Measurements from ENCODE around the gene PNLIPRP3. TPM values are rescaled to one million over a fixed set of nuclear protein-coding genes. Genes with fewer than 3 reads are reported as not detected.

PNLIPRP3 gene
- total and polyA plus RNA-seq, 10 of the 15 experiments (the other 5 are each of a cell fraction or from before 2014, with no cell fraction given): 0.03 TPM; not detected in 9

DNA sequence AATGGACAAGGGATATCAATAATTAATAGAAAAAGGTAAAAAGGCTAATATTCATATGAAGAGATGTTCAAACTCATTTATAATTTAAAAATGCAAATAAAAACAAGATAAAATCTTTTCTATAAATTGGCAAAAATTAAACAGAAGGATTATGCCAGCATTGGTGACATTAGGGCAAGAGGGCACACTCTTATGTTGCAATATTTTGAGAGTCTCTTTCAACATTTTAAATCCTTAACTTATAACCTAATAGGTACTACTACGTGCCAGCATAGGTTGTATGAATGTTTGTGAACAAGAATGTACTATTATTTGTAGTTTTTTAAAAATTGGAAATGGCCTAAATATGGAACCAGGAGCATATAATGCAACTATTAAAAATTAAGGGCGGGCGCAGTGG, 24.8 kb upstream of the PNLIPRP3 start:
- DNase-seq (ENCODE audit: low read depth, low spot score): no peak
- no peaks in the 10 kb centered on the region for H3K4me1 ChIP-seq (ENCODE audit: control insufficient read depth, insufficient read depth, low read length)
- H3K27ac ChIP-seq (ENCODE audit: control insufficient read depth, insufficient read depth): no peak overlapping the region
- in situ Hi-C loops (cut with MboI): no loop called here
- no TSS peak for BruUV-seq (replicated peaks)
- TF ChIP-seq YBX1 (IDR thresholded peaks at IDR 0.05): no peak
- no peak for TF ChIP-seq MEF2B (IDR thresholded peaks at IDR 0.05; ENCODE audit: partially characterized antibody, poor library complexity, severe bottlenecking)
- TF ChIP-seq GATAD2B (conservative IDR thresholded peaks at IDR 0.05; ENCODE audit: low read depth): no peak
- no peaks in the 10 kb centered on the region for H3K9me3 ChIP-seq (replicated peaks; ENCODE audit: control insufficient read depth, insufficient read depth, low read length)
- no peak overlapping the region for H3K4me3 ChIP-seq
- no peak overlapping the region for H3K4me2 ChIP-seq (ENCODE audit: control insufficient read depth, insufficient read depth)
- H3K79me2 ChIP-seq (ENCODE audit: control insufficient read depth, insufficient read depth, low read length): no peaks in the 10 kb centered on the region
- POLR2A ChIA-PET: no interaction called here
- no peak overlapping the region for H3K9ac ChIP-seq (ENCODE audit: control insufficient read depth, insufficient read depth, low read length)
- H3K27me3 ChIP-seq (replicated peaks in 1 of 2; ENCODE audit: control insufficient read depth in 2 of 2, insufficient read depth in 2 of 2, low read length in 1 of 2): no peaks in the 10 kb centered on the region
- no peaks in the 10 kb centered on the region for H3K36me3 ChIP-seq (ENCODE audit: control insufficient read depth in 2 of 2, insufficient read depth in 2 of 2, low read length in 1 of 2)
- CTCF ChIA-PET: no interaction called here
- SMC1A ChIA-PET (ENCODE audit: uncharacterized antibody, unreplicated experiment): no interaction called here
- no peak for FAIRE-seq
- WGBS (ENCODE audit: insufficient coverage, insufficient replicate concordance, low lambda C conversion rate, missing lambda C conversion rate): 33% methylated on average over 3 of the region's 3 CpGs
- intact Hi-C loops (cut with micrococcal nuclease; ENCODE audit: unreplicated experiment): no loop called here
- no peaks in the 10 kb centered on the region for H4K20me1 ChIP-seq (ENCODE audit: control insufficient read depth, insufficient read depth)
- no peak for ATAC-seq
- H2AFZ ChIP-seq (ENCODE audit: control insufficient read depth, low read depth, low read length): no peak overlapping the region
- RAD21 ChIA-PET (ENCODE audit: unreplicated experiment): no interaction called here

DNA sequence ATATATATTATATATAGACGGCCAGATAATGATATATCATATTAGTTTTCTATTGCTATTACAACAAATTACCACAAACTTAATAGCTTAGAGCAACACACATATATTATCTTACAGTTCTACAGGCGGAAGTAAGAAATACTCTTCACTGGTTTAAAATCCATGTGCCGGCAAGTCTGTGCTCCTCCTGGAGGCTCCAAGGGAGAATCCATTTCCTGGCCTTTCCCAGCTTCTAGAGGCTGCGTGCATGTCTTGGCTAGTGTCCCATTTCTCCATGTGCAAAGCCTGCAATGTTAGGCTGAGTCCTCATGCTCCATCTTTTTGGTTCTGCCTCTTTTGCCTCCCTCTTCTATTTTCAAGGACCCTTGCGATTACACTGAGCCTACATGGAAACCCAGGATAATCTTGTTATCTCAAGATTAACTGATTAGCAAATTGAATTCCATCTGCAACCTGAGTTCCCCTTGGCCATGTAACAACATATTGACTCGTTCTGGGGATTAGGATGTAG, 23.9 kb upstream of the PNLIPRP3 start:
- RAD21 ChIA-PET (ENCODE audit: unreplicated experiment): no interaction called here
- in situ Hi-C loops (cut with MboI): no loop called here
- Histone ChIP-seq H3K79me2 (ENCODE audit: control insufficient read depth, insufficient read depth, low read length) (no peaks in the 10 kb centered on the region), H3K4me1 (ENCODE audit: control insufficient read depth, insufficient read depth, low read length) (no peaks in the 10 kb centered on the region), H4K20me1 (ENCODE audit: control insufficient read depth, insufficient read depth) (no peaks in the 10 kb centered on the region), H3K36me3 (ENCODE audit: control insufficient read depth in 2 of 2, insufficient read depth in 2 of 2, low read length in 1 of 2) (no peaks in the 10 kb centered on the region), H3K4me3 (no peak overlapping the region), H3K27me3 (replicated peaks in 1 of 2; ENCODE audit: control insufficient read depth in 2 of 2, insufficient read depth in 2 of 2, low read length in 1 of 2) (no peaks in the 10 kb centered on the region), H3K9ac (ENCODE audit: control insufficient read depth, insufficient read depth, low read length) (no peak overlapping the region), H3K9me3 (replicated peaks; ENCODE audit: control insufficient read depth, insufficient read depth, low read length) (no peaks in the 10 kb centered on the region), H3K27ac (ENCODE audit: control insufficient read depth, insufficient read depth) (no peak overlapping the region), H3K4me2 (ENCODE audit: control insufficient read depth, insufficient read depth) (no peak overlapping the region), H2AFZ (ENCODE audit: control insufficient read depth, low read depth, low read length) (no peak overlapping the region)
- POLR2A ChIA-PET: no interaction called here
- CTCF ChIA-PET: no interaction called here
- TF ChIP-seq HDAC2 (IDR thresholded peaks at IDR 0.05): no peak
- no peak for TF ChIP-seq CBFB (IDR thresholded peaks at IDR 0.05; ENCODE audit: low read depth)
- TF ChIP-seq, protein P1, sequence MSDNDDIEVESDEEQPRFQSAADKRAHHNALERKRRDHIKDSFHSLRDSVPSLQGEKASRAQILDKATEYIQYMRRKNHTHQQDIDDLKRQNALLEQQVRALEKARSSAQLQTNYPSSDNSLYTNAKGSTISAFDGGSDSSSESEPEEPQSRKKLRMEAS (IDR thresholded peaks at IDR 0.05; ENCODE audit: low read depth, low read length): no peak
- no peak for TF ChIP-seq YBX1 (IDR thresholded peaks at IDR 0.05)
- TF ChIP-seq CHD1 (IDR thresholded peaks at IDR 0.05; ENCODE audit: low read depth, low read length): no peak
- TF ChIP-seq, protein P2, sequence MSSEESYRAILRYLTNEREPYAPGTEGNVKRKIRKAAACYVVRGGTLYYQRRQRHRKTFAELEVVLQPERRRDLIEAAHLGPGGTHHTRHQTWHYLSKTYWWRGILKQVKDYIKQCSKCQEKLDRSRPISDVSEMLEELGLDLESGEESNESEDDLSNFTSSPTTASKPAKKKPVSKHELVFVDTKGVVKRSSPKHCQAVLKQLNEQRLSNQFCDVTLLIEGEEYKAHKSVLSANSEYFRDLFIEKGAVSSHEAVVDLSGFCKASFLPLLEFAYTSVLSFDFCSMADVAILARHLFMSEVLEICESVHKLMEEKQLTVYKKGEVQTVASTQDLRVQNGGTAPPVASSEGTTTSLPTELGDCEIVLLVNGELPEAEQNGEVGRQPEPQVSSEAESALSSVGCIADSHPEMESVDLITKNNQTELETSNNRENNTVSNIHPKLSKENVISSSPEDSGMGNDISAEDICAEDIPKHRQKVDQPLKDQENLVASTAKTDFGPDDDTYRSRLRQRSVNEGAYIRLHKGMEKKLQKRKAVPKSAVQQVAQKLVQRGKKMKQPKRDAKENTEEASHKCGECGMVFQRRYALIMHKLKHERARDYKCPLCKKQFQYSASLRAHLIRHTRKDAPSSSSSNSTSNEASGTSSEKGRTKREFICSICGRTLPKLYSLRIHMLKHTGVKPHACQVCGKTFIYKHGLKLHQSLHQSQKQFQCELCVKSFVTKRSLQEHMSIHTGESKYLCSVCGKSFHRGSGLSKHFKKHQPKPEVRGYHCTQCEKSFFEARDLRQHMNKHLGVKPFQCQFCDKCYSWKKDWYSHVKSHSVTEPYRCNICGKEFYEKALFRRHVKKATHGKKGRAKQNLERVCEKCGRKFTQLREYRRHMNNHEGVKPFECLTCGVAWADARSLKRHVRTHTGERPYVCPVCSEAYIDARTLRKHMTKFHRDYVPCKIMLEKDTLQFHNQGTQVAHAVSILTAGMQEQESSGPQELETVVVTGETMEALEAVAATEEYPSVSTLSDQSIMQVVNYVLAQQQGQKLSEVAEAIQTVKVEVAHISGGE (CRISPR knock-in tag; IDR thresholded peaks at IDR 0.05): no peak
- TF ChIP-seq ZNF622 (IDR thresholded peaks at IDR 0.05): no peak
- TF ChIP-seq ZSCAN29 (IDR thresholded peaks at IDR 0.05): no peak
- SMC1A ChIA-PET (ENCODE audit: uncharacterized antibody, unreplicated experiment): no interaction called here
- DNase-seq (ENCODE audit: low read depth, low spot score) (no peak), FAIRE-seq (no peak), ATAC-seq (no peak)
- no TSS peak for BruUV-seq (replicated peaks)
- 44% methylated on average over 6 of the region's 6 CpGs for WGBS (ENCODE audit: insufficient coverage, insufficient replicate concordance, low lambda C conversion rate, missing lambda C conversion rate)
- intact Hi-C loops (cut with micrococcal nuclease; ENCODE audit: unreplicated experiment): no loop called here
